Liver (tissue), 9 donors: ENCODE results near the gene MTHFD1L. TPM values are rescaled to one million over a fixed set of nuclear protein-coding genes. Genes with fewer than 3 reads are reported as not detected.

ENCODE experiments used
- DNase-seq: peaks from one replicate; pipeline ENCODE4 v3.0.0-alpha.2; 2017; ENCODE audit warnings: low spot score
- H3K27ac ChIP-seq, 2 donors: one replicate each; pipeline ENCODE4 v1.7.0; 2013; ENCODE audit warnings: inconsistent platforms in 2 of 2, low read length in 2 of 2, control low read depth in 1 of 2, low read depth in 1 of 2, mild to moderate bottlenecking in 1 of 2
- H3K27me3 ChIP-seq, 4 donors: one replicate each; pipeline versions ENCODE4 v1.6.1 to v1.7.0; 2013; ENCODE audit warnings: low read length in 3 of 4, inconsistent platforms in 1 of 4, mild to moderate bottlenecking in 1 of 4, moderate library complexity in 1 of 4; ENCODE audit not compliant: control insufficient read depth in 4 of 4, insufficient read depth in 4 of 4
- H3K36me3 ChIP-seq, 4 donors: one replicate each; pipeline versions ENCODE4 v1.6.1 to v1.7.0; 2013; ENCODE audit warnings: low read length in 3 of 4, mild to moderate bottlenecking in 3 of 4, low read depth in 1 of 4, moderate library complexity in 1 of 4; ENCODE audit not compliant: control insufficient read depth in 4 of 4, insufficient read depth in 3 of 4
- H3K4me1 ChIP-seq, 4 donors: one replicate each; pipeline versions ENCODE4 v1.6.1 to v1.7.0; 2013; ENCODE audit warnings: low read length in 3 of 4, mild to moderate bottlenecking in 3 of 4, moderate library complexity in 1 of 4; ENCODE audit not compliant: control insufficient read depth in 4 of 4, insufficient read depth in 4 of 4
- H3K4me3 ChIP-seq, 3 donors: one replicate each; pipeline versions ENCODE4 v1.6.1 to v1.7.0; 2013; ENCODE audit warnings: low read length in 3 of 3, control low read depth in 1 of 3, low read depth in 1 of 3, mild to moderate bottlenecking in 1 of 3
- H3K9ac ChIP-seq, 2 donors: one replicate each; pipeline ENCODE4 v1.7.0; 2013; ENCODE audit warnings: low read length in 2 of 2, mild to moderate bottlenecking in 2 of 2, moderate library complexity in 2 of 2, control low read depth in 1 of 2, low read depth in 1 of 2
- H3K9me3 ChIP-seq, 4 donors: one replicate each; pipeline versions ENCODE4 v1.6.1 to v1.7.0; 2013; ENCODE audit warnings: low read length in 3 of 4; ENCODE audit not compliant: control insufficient read depth in 4 of 4
- ATF3 ChIP-seq: IDR thresholded peaks from 2 replicates; pipeline ENCODE4 v1.6.1; 2016; ENCODE audit warnings: antibody characterized with exemption
- CTCF ChIP-seq: fragments of 150-350 bp; IDR thresholded peaks from 2 replicates; pipeline ENCODE4 v1.5.1; 2017; ENCODE audit warnings: improper control_type of control experiment, low read depth, low read length; ENCODE audit not compliant: missing input control
- EGR1 ChIP-seq, 2 donors: IDR thresholded peaks; 2 replicates each; pipeline ENCODE4 v1.6.1; 2016 to 2018; ENCODE audit warnings: antibody characterized with exemption in 2 of 2, low read depth in 2 of 2
- FOXA2 ChIP-seq: IDR thresholded peaks from 2 replicates; pipeline ENCODE4 v1.6.1; 2016; ENCODE audit warnings: antibody characterized with exemption
- GABPA ChIP-seq, 2 donors: IDR thresholded peaks in 1 of 2; conservative IDR thresholded peaks in 1 of 2; 2 replicates each; pipeline ENCODE4 v1.6.1; 2016; ENCODE audit warnings: antibody characterized with exemption in 2 of 2, mild to moderate bottlenecking in 1 of 2, moderate library complexity in 1 of 2
- HNF4A ChIP-seq, 2 donors: conservative IDR thresholded peaks; 2 replicates each; pipeline ENCODE4 v1.6.1; 2016; ENCODE audit warnings: antibody characterized with exemption in 2 of 2, mild to moderate bottlenecking in 2 of 2
- HNF4G ChIP-seq: IDR thresholded peaks from 2 replicates; pipeline ENCODE4 v1.6.1; 2016; ENCODE audit warnings: antibody characterized with exemption
- JUND ChIP-seq, 2 donors: IDR thresholded peaks; 2 replicates each; pipeline ENCODE4 v1.6.1; 2016; ENCODE audit warnings: antibody characterized with exemption in 2 of 2
- MAX ChIP-seq: IDR thresholded peaks from 2 replicates; pipeline ENCODE4 v1.6.1; 2016; ENCODE audit warnings: antibody characterized with exemption
- NR2F2 ChIP-seq: IDR thresholded peaks from 2 replicates; pipeline ENCODE4 v1.6.1; 2016; ENCODE audit warnings: antibody characterized with exemption
- RAD21 ChIP-seq, 2 donors: IDR thresholded peaks; 2 replicates each; pipeline ENCODE4 v1.6.1; 2016; ENCODE audit warnings: antibody characterized with exemption in 2 of 2, mild to moderate bottlenecking in 2 of 2
- REST ChIP-seq: IDR thresholded peaks from 2 replicates; pipeline ENCODE4 v1.6.1; 2016; ENCODE audit warnings: antibody characterized with exemption, mild to moderate bottlenecking
- RXRA ChIP-seq, 2 donors: IDR thresholded peaks; 2 replicates each; pipeline ENCODE4 v1.6.1; 2017 to 2018; ENCODE audit warnings: antibody characterized with exemption in 2 of 2, mild to moderate bottlenecking in 1 of 2
- SP1 ChIP-seq: IDR thresholded peaks from 2 replicates; pipeline ENCODE4 v1.6.1; 2018; ENCODE audit warnings: antibody characterized with exemption, mild to moderate bottlenecking
- TAF1 ChIP-seq: conservative IDR thresholded peaks from 2 replicates; pipeline ENCODE4 v1.6.1; 2016; ENCODE audit warnings: antibody characterized with exemption, mild to moderate bottlenecking
- YY1 ChIP-seq: IDR thresholded peaks from 2 replicates; pipeline ENCODE4 v1.6.1; 2016; ENCODE audit warnings: antibody characterized with exemption, mild to moderate bottlenecking
- ZBTB33 ChIP-seq: IDR thresholded peaks from 2 replicates; pipeline ENCODE4 v1.6.1; 2016; ENCODE audit warnings: antibody characterized with exemption
- WGBS: extraction: QIAGEN DNeasy Blood & Tissue Kit; methylation state at CpG from one replicate; pipeline ENCODE4 v1.1.7; 2013; 5-methylcytosine and 5-hydroxymethylcytosine counted together
- polyA plus RNA-seq, 2 donors: library from polyadenylated mRNA; stranded (reverse) in 1 of 2; unstranded in 1 of 2; fragments of 200-250 nt in 1 of 2; fragments of >200 nt in 1 of 2; fragmentation: Nextera tagmentation in 1 of 2; extraction: Ambion mirVana in 1 of 2; gene quantifications; one replicate each; pipeline versions ENCODE4 v1.2.1 to v1.2.3, GENCODE V29; 2013 to 2015
- total RNA-seq, 2 donors: library from RNA; depleted of rRNA; stranded (reverse); fragments of >200 nt; gene quantifications; one replicate each; pipeline ENCODE4 v1.2.3, GENCODE V29; 2014
- donor health status: healthy.
- donor health status: healthy.
- donor health status: healthy.
- donor health status: healthy.
- donor health status: healthy.

Gene MTHFD1L
- total and polyA plus RNA-seq, 4 donors = 2.0 to 7.7 (median 2.8) TPM

GRCh38 chr6:151038616-151039015, 173.1 kb downstream of the MTHFD1L start:
- Histone ChIP-seq H3K9me3 (no peaks in the 10 kb centered on the region), H3K4me1 (peaks cover 0 to 5% (median 0%) of the 10 kb centered on the region in 4 donors), H3K27me3 (no peaks in the 10 kb centered on the region), H3K4me3 (no peak overlapping the region), H3K9ac (no peak overlapping the region), H3K36me3 (no peaks in the 10 kb centered on the region), H3K27ac (no peak overlapping the region)
- WGBS = 96% methylated on average over 7 of the region's 7 CpGs
- no peak for DNase-seq
- no peak for TF ChIP-seq GABPA (IDR thresholded peaks at IDR 0.05 in 1 of 2, conservative IDR thresholded peaks at IDR 0.05 in 1 of 2)
- TF ChIP-seq EGR1 (IDR thresholded peaks at IDR 0.05; ENCODE audit: low read depth in 2 of 2) = no peak
- no peak for TF ChIP-seq HNF4G
- TF ChIP-seq REST = no peak
- TF ChIP-seq MAX = no peak
- TF ChIP-seq CTCF = no peak
- TF ChIP-seq RXRA (IDR thresholded peaks at IDR 0.05) = no peak
- no peak for TF ChIP-seq TAF1
- no peak for TF ChIP-seq ZBTB33
- TF ChIP-seq ATF3 = no peak
- no peak for TF ChIP-seq YY1
- no peak for TF ChIP-seq HNF4A (conservative IDR thresholded peaks at IDR 0.05)
- no peak for TF ChIP-seq RAD21 (IDR thresholded peaks at IDR 0.05)
- TF ChIP-seq FOXA2 = no peak
- TF ChIP-seq NR2F2 = no peak
- TF ChIP-seq JUND (IDR thresholded peaks at IDR 0.05) = no peak
- no peak for TF ChIP-seq SP1
